Measurements from ENCODE around the gene ADRA2B.
"Not testable (repeated sequence)": the region's sequence is repeated elsewhere in the genome, so short reads cannot be mapped to it uniquely, and the experiment has no call there.

DNA sequence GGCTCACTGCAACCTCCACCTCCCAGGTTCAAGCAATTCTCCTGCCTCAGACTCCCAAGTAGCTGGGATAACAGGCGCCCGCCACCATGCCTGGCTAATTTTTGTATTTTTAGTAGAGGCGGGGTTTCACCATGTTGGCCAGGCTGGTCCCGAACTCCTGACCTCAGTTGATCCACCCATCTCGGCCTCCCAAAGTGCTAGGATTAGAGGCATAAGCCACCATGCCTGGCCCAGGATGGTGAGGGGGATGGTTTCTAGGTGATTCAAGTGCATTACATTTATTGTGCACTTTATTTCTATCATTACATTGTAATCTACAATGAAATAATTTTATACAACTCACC is 25.2 kb upstream of the ADRA2B start:
- TF ChIP-seq ZNF274 (IDR thresholded peaks at IDR 0.05; ENCODE audit: low read depth, low read length); SUZ12 (IDR thresholded peaks at IDR 0.05; ENCODE audit: extremely low read depth, insufficient read depth, insufficient read length); YY1 (IDR thresholded peaks at IDR 0.05; ENCODE audit: insufficient read depth, insufficient read length): not testable (repeated sequence)

All from NT2/D1 (cell line).